HG02623 (cell line): Measurements from ENCODE around the gene SH2D5.

Source experiments
- ATAC-seq: cut with Tn5 transposase; IDR thresholded peaks from one replicate; pipeline ENCODE4 v1.9.1; 2021; ENCODE audit warnings: moderate library complexity; ENCODE audit not compliant: unreplicated experiment

The SH2D5 gene

GRCh38 chr1:20732588-20733359, at the start of gene SH2D5:
Gene SH2D5, minus strand, starts transcription at chr1:20732703. Its CDS starts 4,659 bp downstream, at chr1:20728044.
- no peak for ATAC-seq

- no peak for ATAC-seq
Measured at GRCh38 chr1:20775700-20776099, 43.2 kb upstream of the SH2D5 start.

GRCh38 chr1:20771780-20772179, 39.3 kb upstream of the SH2D5 start:
- no peak for ATAC-seq

- ATAC-seq: no peak
Measured at GRCh38 chr1:20770314-20771087, 38.0 kb upstream of the SH2D5 start.

GRCh38 chr1:20767271-20767670, 34.8 kb upstream of the SH2D5 start:
- no peak for ATAC-seq

- no peak for ATAC-seq
Measured at GRCh38 chr1:20763417-20763816, 30.9 kb upstream of the SH2D5 start.

GRCh38 chr1:20760322-20760721, 27.8 kb upstream of the SH2D5 start:
- ATAC-seq: no peak

GRCh38 chr1:20753589-20753988, 21.1 kb upstream of the SH2D5 start:
- ATAC-seq: no peak

- no peak for ATAC-seq
Measured at GRCh38 chr1:20751462-20751990, 19.0 kb upstream of the SH2D5 start.

- ATAC-seq: no peak
Measured at GRCh38 chr1:20742671-20743070, 10.2 kb upstream of the SH2D5 start.

GRCh38 chr1:20740781-20741180, 8.3 kb upstream of the SH2D5 start:
- ATAC-seq: no peak

GRCh38 chr1:20739225-20739624, 6.7 kb upstream of the SH2D5 start:
- ATAC-seq: no peak

GRCh38 chr1:20735581-20736111, 3.1 kb upstream of the SH2D5 start:
- ATAC-seq: no peak

GRCh38 chr1:20733360-20733975, 965 bp upstream of the SH2D5 start:
- ATAC-seq: no peak

- ATAC-seq: peak; percentile 49
Measured at GRCh38 chr1:20732071-20732587, 374 bp downstream of the SH2D5 start.

- ATAC-seq: no peak
Measured at GRCh38 chr1:20731057-20731991, 1.2 kb downstream of the SH2D5 start.

GRCh38 chr1:20730690-20731056, 1.8 kb downstream of the SH2D5 start:
- no peak for ATAC-seq

GRCh38 chr1:20729990-20730689, 2.4 kb downstream of the SH2D5 start:
- ATAC-seq: no peak

GRCh38 chr1:20729155-20729931, 3.2 kb downstream of the SH2D5 start:
- ATAC-seq: no peak
